HFF-Myc (cell line): ENCODE data around the gene TSPAN9.

Experiments used
- DNase-seq: peaks from one replicate; pipeline ENCODE4 v3.0.0-alpha.2; 2011; ENCODE audit warnings: low read depth; ENCODE audit errors: extremely low read depth
- H3K4me3 ChIP-seq: replicated peaks from 2 replicates; pipeline ENCODE4 v1.5.1; 2011; ENCODE audit warnings: low read depth, mild to moderate bottlenecking, control low read depth, low read length
- CTCF ChIP-seq: IDR thresholded peaks from 2 replicates; pipeline ENCODE4 v1.5.1; 2012; ENCODE audit warnings: mild to moderate bottlenecking, low read depth, low read length, control low read depth; ENCODE audit errors: missing control alignments

The TSPAN9 gene

GRCh38 chr12:3216726-3217682 lies 139.8 kb downstream of the TSPAN9 start:
- H3K4me3 ChIP-seq: no peak overlapping the region
- no peak for TF ChIP-seq CTCF
- peak; percentile 59 for DNase-seq

- no peak for TF ChIP-seq CTCF
- no peak for DNase-seq
- H3K4me3 ChIP-seq: no peak overlapping the region
Observed at GRCh38 chr12:3217683-3218079, 140.5 kb downstream of the TSPAN9 start.

- H3K4me3 ChIP-seq: no peak overlapping the region
- no peak for DNase-seq
- TF ChIP-seq CTCF: no peak
Observed at GRCh38 chr12:3218228-3219171, 141.3 kb downstream of the TSPAN9 start.

- no peak overlapping the region for H3K4me3 ChIP-seq
- no peak for TF ChIP-seq CTCF
- no peak for DNase-seq
Observed at GRCh38 chr12:3219233-3219632, 142.1 kb downstream of the TSPAN9 start.

GRCh38 chr12:3220382-3221321 lies 143.5 kb downstream of the TSPAN9 start:
- DNase-seq: no peak
- no peak overlapping the region for H3K4me3 ChIP-seq
- no peak for TF ChIP-seq CTCF

- no peak overlapping the region for H3K4me3 ChIP-seq
- TF ChIP-seq CTCF: no peak
- DNase-seq: no peak
Observed at GRCh38 chr12:3222306-3222705, 145.1 kb downstream of the TSPAN9 start.
